ENCODE results near the gene SNX5.

SNX5 gene

GRCh38 chr20:17911927-17912326 is 56.7 kb downstream of the SNX5 start:
- H3K9me3 ChIP-seq (ENCODE audit: control insufficient read depth, low read length) = no peaks in the 10 kb centered on the region
- 70 to 72% methylated on average over 4 of the region's 4 CpGs for whole genome bisulfite sequencing, 2 experiments (ENCODE audit: insufficient coverage in 2 of 2)
- no peaks in the 10 kb centered on the region for H3K36me3 ChIP-seq (ENCODE audit: control insufficient read depth, insufficient read depth, low read length)
- no peaks in the 10 kb centered on the region for H3K4me1 ChIP-seq (ENCODE audit: control insufficient read depth, insufficient read depth, low read length, poor library complexity, severe bottlenecking)
- H3K27ac ChIP-seq (ENCODE audit: low read depth, low read length, severe bottlenecking) = no peak overlapping the region
- H3K4me3 ChIP-seq (ENCODE audit: extremely low read depth, insufficient read depth, low read length, poor library complexity, severe bottlenecking) = no peak overlapping the region

DNA sequence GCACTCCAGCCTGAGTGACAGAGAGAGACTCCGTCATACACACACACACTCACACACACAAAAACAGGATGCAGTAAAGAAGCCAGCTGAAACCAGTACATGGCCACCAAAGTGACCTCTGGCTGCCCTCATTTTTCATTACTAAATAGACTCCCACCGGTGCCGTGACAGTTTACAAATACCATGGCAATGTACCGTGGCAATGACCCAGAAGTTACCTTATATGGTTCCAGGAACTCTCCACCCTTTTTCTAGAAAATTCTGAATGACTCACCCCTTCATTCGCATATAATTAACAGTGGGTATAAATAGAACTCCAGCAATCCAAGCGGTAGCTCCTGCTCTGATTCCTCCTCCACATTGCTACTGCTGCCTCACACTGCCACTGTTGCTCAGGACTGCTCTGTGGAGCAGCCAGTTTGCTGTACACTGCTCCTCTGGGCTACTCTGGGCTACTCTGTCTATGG is 57.7 kb downstream of the SNX5 start:
- WGBS, 2 experiments (ENCODE audit: insufficient coverage in 2 of 2) = 88 to 92% methylated on average over 5 to 6 of the region's 6 CpGs
- Histone ChIP-seq H3K27ac (ENCODE audit: low read depth, low read length, severe bottlenecking) (no peak overlapping the region), H3K4me1 (ENCODE audit: control insufficient read depth, insufficient read depth, low read length, poor library complexity, severe bottlenecking) (no peaks in the 10 kb centered on the region), H3K9me3 (ENCODE audit: control insufficient read depth, low read length) (no peaks in the 10 kb centered on the region), H3K36me3 (ENCODE audit: control insufficient read depth, insufficient read depth, low read length) (no peaks in the 10 kb centered on the region), H3K4me3 (ENCODE audit: extremely low read depth, insufficient read depth, low read length, poor library complexity, severe bottlenecking) (no peak overlapping the region)

DNA sequence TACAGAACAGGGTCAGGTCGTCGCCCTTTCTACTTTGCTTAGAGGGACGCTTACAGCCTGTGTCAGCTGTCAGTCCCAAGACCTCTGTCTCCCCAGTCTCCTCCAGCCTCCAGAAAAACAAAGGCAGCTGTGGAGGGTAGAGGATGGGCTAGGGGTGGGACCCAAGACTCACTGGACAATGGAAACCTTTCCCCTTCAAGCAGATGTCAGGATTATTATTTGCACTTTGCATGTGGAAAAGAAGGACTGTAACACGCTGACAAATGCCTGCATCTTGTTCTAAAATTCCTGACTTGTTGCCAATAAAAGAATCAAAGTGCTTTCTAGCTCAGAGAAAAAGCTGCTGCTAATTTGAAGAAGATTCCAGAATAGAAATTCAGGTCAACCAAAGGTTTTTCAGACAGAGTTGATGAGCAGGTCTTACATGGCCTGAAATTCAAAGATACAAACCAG is 58.7 kb downstream of the SNX5 start:
- Histone ChIP-seq H3K9me3 (ENCODE audit: control insufficient read depth, low read length) (no peaks in the 10 kb centered on the region), H3K27ac (ENCODE audit: low read depth, low read length, severe bottlenecking) (no peak overlapping the region), H3K36me3 (ENCODE audit: control insufficient read depth, insufficient read depth, low read length) (no peaks in the 10 kb centered on the region), H3K4me3 (ENCODE audit: extremely low read depth, insufficient read depth, low read length, poor library complexity, severe bottlenecking) (no peak overlapping the region), H3K4me1 (ENCODE audit: control insufficient read depth, insufficient read depth, low read length, poor library complexity, severe bottlenecking) (no peaks in the 10 kb centered on the region)
- 82 to 86% methylated on average over 1 to 4 of the region's 4 CpGs for WGBS, 2 experiments (ENCODE audit: insufficient coverage in 2 of 2)

GRCh38 chr20:17905544-17905943 is 63.0 kb downstream of the SNX5 start:
- H3K4me1 ChIP-seq (ENCODE audit: control insufficient read depth, insufficient read depth, low read length, poor library complexity, severe bottlenecking) = no peaks in the 10 kb centered on the region
- no peak overlapping the region for H3K27ac ChIP-seq (ENCODE audit: low read depth, low read length, severe bottlenecking)
- no peaks in the 10 kb centered on the region for H3K36me3 ChIP-seq (ENCODE audit: control insufficient read depth, insufficient read depth, low read length)
- WGBS, 2 experiments (ENCODE audit: insufficient coverage in 2 of 2) = 88 to 94% methylated on average over 3 to 4 of the region's 7 CpGs
- H3K4me3 ChIP-seq (ENCODE audit: extremely low read depth, insufficient read depth, low read length, poor library complexity, severe bottlenecking) = no peak overlapping the region
- no peaks in the 10 kb centered on the region for H3K9me3 ChIP-seq (ENCODE audit: control insufficient read depth, low read length)

DNA sequence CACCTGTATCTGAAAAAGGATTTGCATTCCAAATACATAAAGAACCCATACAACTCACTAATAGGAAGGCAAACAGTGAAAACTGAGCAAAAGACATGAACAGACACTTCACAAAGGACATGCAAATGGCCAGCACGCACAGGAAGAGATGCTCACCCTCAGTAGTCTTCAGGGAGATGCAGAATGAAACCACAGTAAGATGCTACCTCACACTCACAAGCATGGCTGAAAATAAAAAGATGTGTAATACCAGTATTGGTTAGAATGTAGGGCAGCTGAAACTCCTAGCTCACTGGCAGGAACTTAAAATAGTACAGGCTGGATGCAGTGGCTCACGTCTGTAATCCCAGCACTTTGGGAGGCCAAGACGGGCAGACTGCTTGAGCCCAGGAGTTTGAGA is 64.6 kb downstream of the SNX5 start:
- H3K4me1 ChIP-seq (ENCODE audit: control insufficient read depth, insufficient read depth, low read length, poor library complexity, severe bottlenecking) = no peaks in the 10 kb centered on the region
- no peak overlapping the region for H3K4me3 ChIP-seq (ENCODE audit: extremely low read depth, insufficient read depth, low read length, poor library complexity, severe bottlenecking)
- no peak overlapping the region for H3K27ac ChIP-seq (ENCODE audit: low read depth, low read length, severe bottlenecking)
- H3K36me3 ChIP-seq (ENCODE audit: control insufficient read depth, insufficient read depth, low read length) = no peaks in the 10 kb centered on the region
- no peaks in the 10 kb centered on the region for H3K9me3 ChIP-seq (ENCODE audit: control insufficient read depth, low read length)
- 79 to 80% methylated on average over 1 to 3 of the region's 3 CpGs for WGBS, 2 experiments (ENCODE audit: insufficient coverage in 2 of 2)

DNA sequence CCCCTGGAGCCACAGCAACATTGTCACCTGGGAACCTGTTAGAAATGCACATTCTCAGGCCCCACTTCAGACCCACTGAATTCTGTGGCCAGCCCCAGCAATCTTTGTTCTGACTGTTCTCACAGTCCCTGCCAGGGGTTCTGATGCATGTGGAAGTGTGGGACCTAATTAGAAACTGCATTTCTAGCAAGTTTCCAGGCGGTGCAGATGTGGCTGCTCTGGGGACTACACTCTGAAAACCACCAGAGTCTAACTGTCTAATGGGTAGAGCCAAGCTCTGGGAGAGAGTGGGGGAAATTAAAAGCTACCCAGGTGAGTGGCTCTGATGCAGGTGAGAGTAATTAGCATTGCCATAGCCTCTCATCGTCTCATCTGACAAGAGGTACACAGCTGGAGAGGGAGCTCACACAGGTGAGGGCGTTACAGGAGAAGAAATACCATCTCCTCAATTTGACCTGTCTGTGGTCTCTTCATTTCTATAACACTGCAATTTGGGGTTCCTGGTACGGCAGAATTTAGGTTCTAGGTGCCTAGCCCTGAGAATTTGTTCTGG is 66.0 kb downstream of the SNX5 start:
- 87 to 100% methylated on average over 1 to 3 of the region's 4 CpGs for WGBS, 2 experiments (ENCODE audit: insufficient coverage in 2 of 2)
- Histone ChIP-seq H3K4me3 (ENCODE audit: extremely low read depth, insufficient read depth, low read length, poor library complexity, severe bottlenecking) (no peak overlapping the region), H3K36me3 (ENCODE audit: control insufficient read depth, insufficient read depth, low read length) (no peaks in the 10 kb centered on the region), H3K27ac (ENCODE audit: low read depth, low read length, severe bottlenecking) (no peak overlapping the region), H3K4me1 (ENCODE audit: control insufficient read depth, insufficient read depth, low read length, poor library complexity, severe bottlenecking) (no peaks in the 10 kb centered on the region), H3K9me3 (ENCODE audit: control insufficient read depth, low read length) (no peaks in the 10 kb centered on the region)

GRCh38 chr20:17901971-17902370 is 66.6 kb downstream of the SNX5 start:
- Histone ChIP-seq H3K4me1 (ENCODE audit: control insufficient read depth, insufficient read depth, low read length, poor library complexity, severe bottlenecking) (no peaks in the 10 kb centered on the region), H3K4me3 (ENCODE audit: extremely low read depth, insufficient read depth, low read length, poor library complexity, severe bottlenecking) (no peak overlapping the region), H3K27ac (ENCODE audit: low read depth, low read length, severe bottlenecking) (no peak overlapping the region), H3K9me3 (ENCODE audit: control insufficient read depth, low read length) (no peaks in the 10 kb centered on the region), H3K36me3 (ENCODE audit: control insufficient read depth, insufficient read depth, low read length) (no peaks in the 10 kb centered on the region)
- WGBS, 2 experiments (ENCODE audit: insufficient coverage in 2 of 2) = 76 to 97% methylated on average over 2 to 3 of the region's 4 CpGs

GRCh38 chr20:17898548-17898994 is 70.0 kb downstream of the SNX5 start:
- H3K9me3 ChIP-seq (ENCODE audit: control insufficient read depth, low read length) = no peaks in the 10 kb centered on the region
- peaks cover 12% of the 10 kb centered on the region for H3K4me1 ChIP-seq (ENCODE audit: control insufficient read depth, insufficient read depth, low read length, poor library complexity, severe bottlenecking)
- H3K4me3 ChIP-seq (ENCODE audit: extremely low read depth, insufficient read depth, low read length, poor library complexity, severe bottlenecking) = no peak overlapping the region
- 50 to 72% methylated on average over 5 to 6 of the region's 7 CpGs for WGBS, 2 experiments (ENCODE audit: insufficient coverage in 2 of 2)
- no peak overlapping the region for H3K27ac ChIP-seq (ENCODE audit: low read depth, low read length, severe bottlenecking)
- H3K36me3 ChIP-seq (ENCODE audit: control insufficient read depth, insufficient read depth, low read length) = no peaks in the 10 kb centered on the region

DNA sequence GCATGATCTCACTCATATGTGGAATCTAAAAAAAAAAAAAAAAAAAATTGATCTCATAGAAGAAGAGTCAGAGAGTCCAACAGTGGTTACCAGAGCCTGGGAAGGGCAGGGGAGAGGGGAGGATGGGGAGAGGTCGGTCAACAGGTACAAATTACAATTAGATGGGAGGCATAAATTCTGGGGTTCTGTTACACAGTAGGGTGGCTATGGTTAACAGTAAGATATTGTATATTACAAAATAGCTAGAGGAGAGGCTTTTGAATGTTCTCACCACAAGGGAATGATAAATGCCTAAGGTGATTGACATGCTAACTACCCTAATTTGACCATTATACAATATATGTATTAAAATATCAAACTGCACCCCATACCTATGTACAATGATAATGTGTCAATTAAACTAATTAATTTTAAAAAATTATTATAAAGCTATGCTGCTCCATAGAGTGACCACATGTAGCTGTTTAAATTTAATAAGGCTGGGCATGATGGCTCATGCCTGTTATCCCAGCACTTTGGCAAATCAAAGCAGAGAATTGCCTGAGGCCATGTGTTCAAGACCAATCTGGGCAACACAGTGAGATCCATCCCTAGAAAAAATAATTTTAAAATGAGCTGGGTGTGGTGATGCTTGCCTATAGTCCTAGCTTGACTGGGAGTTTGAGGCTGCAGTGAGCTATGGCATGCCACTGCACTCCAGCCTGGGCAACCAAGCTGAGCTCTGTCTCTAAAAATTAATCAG is 70.9 kb downstream of the SNX5 start:
- Histone ChIP-seq H3K9me3 (ENCODE audit: control insufficient read depth, low read length) (no peaks in the 10 kb centered on the region), H3K27ac (ENCODE audit: low read depth, low read length, severe bottlenecking) (no peak overlapping the region), H3K36me3 (ENCODE audit: control insufficient read depth, insufficient read depth, low read length) (no peaks in the 10 kb centered on the region), H3K4me3 (ENCODE audit: extremely low read depth, insufficient read depth, low read length, poor library complexity, severe bottlenecking) (no peak overlapping the region), H3K4me1 (ENCODE audit: control insufficient read depth, insufficient read depth, low read length, poor library complexity, severe bottlenecking) (peaks cover 12% of the 10 kb centered on the region)
- 67% methylated on average over 1 of the region's 1 CpG; no CpG with 5 or more reads in 1 of the 2 experiments for WGBS, 2 experiments (ENCODE audit: insufficient coverage in 2 of 2)

GRCh38 chr20:17896771-17897369 is 71.7 kb downstream of the SNX5 start:
- H3K4me3 ChIP-seq (ENCODE audit: extremely low read depth, insufficient read depth, low read length, poor library complexity, severe bottlenecking) = no peak overlapping the region
- H3K4me1 ChIP-seq (ENCODE audit: control insufficient read depth, insufficient read depth, low read length, poor library complexity, severe bottlenecking) = peaks cover 12% of the 10 kb centered on the region
- no peaks in the 10 kb centered on the region for H3K9me3 ChIP-seq (ENCODE audit: control insufficient read depth, low read length)
- 70% methylated on average over 2 of the region's 3 CpGs; no CpG with 5 or more reads in 1 of the 2 experiments for WGBS, 2 experiments (ENCODE audit: insufficient coverage in 2 of 2)
- H3K27ac ChIP-seq (ENCODE audit: low read depth, low read length, severe bottlenecking) = peak overlapping the region; percentile 72
- H3K36me3 ChIP-seq (ENCODE audit: control insufficient read depth, insufficient read depth, low read length) = no peaks in the 10 kb centered on the region
